Esophagus squamous epithelium (tissue), 4 donors: ENCODE measurements around the gene THADA.

ENCODE experiments used
- CTCF ChIP-seq, 6 experiments: fragments of 450-650 bp in 4 of 6; fragments of 200-600 bp in 2 of 6; sonication (generic) in 2 of 6; IDR thresholded peaks; one replicate each; pipeline ENCODE4 v1.5.1; 2016 to 2019; ENCODE audit warnings: antibody characterized with exemption in 6 of 6, mild to moderate bottlenecking in 4 of 6, moderate library complexity in 4 of 6
- POLR2A ChIP-seq, 4 donors: fragments of 450-650 bp; IDR thresholded peaks; one replicate each; pipeline ENCODE4 v1.6.1; 2017; ENCODE audit warnings: antibody characterized with exemption in 4 of 4, mild to moderate bottlenecking in 4 of 4, moderate library complexity in 3 of 4

GRCh38 chr2:43387092-43388062, 208.5 kb downstream of the THADA start:
- TF ChIP-seq POLR2A (IDR thresholded peaks at IDR 0.05) (no peak), CTCF (IDR thresholded peaks at IDR 0.05) (no peak)
